Ureter (tissue), 1 donor: ENCODE results near the gene PODN. TPM values are rescaled to one million over a fixed set of nuclear protein-coding genes. Genes with fewer than 3 reads are reported as not detected.

Source experiments
- DNase-seq: peaks from one replicate; pipeline ENCODE4 v3.0.0-alpha.2; 2020; ENCODE audit warnings: low spot score
- total RNA-seq: library from RNA; stranded (reverse); gene quantifications from one replicate; pipeline ENCODE4 v1.2.4, GENCODE V29; 2023
- donor health status: DM: yes; HTN: yes; CAD: no.

Gene PODN
- total RNA-seq, 1 donor from 2014 or later: 20.9 TPM

GRCh38 chr1:53074313-53075154, 12.5 kb downstream of the PODN start:
- DNase-seq: no peak

- DNase-seq: no peak
These were observed 13.2 kb downstream of the PODN start for GRCh38 chr1:53075206-53075605.

- no peak for DNase-seq
These were observed 13.7 kb downstream of the PODN start for GRCh38 chr1:53075761-53076163.

GRCh38 chr1:53076165-53076564, 14.2 kb downstream of the PODN start:
- DNase-seq: no peak

GRCh38 chr1:53076721-53077598, 14.9 kb downstream of the PODN start:
- DNase-seq: no peak

- DNase-seq: no peak
These were observed 15.6 kb downstream of the PODN start for GRCh38 chr1:53077599-53077965.

- no peak for DNase-seq
These were observed 16.5 kb downstream of the PODN start for GRCh38 chr1:53078333-53079101.

GRCh38 chr1:53079251-53079650, 17.2 kb downstream of the PODN start:
- no peak for DNase-seq

GRCh38 chr1:53080041-53080440, 18.0 kb downstream of the PODN start:
- no peak for DNase-seq

- DNase-seq: no peak
These were observed 18.8 kb downstream of the PODN start for GRCh38 chr1:53080769-53081168.

GRCh38 chr1:53081384-53082066, 19.5 kb downstream of the PODN start:
- no peak for DNase-seq

GRCh38 chr1:53082826-53083455, 20.9 kb downstream of the PODN start:
- DNase-seq: no peak

GRCh38 chr1:53083636-53084588, 21.9 kb downstream of the PODN start:
- DNase-seq: no peak

GRCh38 chr1:53084589-53084971, 22.6 kb downstream of the PODN start:
- no peak for DNase-seq

- DNase-seq: no peak
These were observed 23.4 kb downstream of the PODN start for GRCh38 chr1:53085405-53085804.

GRCh38 chr1:53086491-53087070, 24.6 kb downstream of the PODN start:
- DNase-seq: no peak

GRCh38 chr1:53087332-53088285, 25.6 kb downstream of the PODN start:
- DNase-seq: no peak

GRCh38 chr1:53088616-53089300, 26.7 kb downstream of the PODN start:
- DNase-seq: no peak
